Heart right ventricle (tissue), 16 donors: ENCODE measurements around the gene CBX1. TPM values are rescaled to one million over a fixed set of nuclear protein-coding genes. Genes with fewer than 3 reads are reported as not detected.

Experiments
- ATAC-seq, 8 donors: fragments of 200-7000 bp; cut with Tn5 transposase; one replicate each; pipeline ENCODE4 v1.9.1; 2020; ENCODE audit warnings: mild to moderate bottlenecking in 8 of 8, moderate library complexity in 8 of 8, moderate number of reproducible peaks in 1 of 8
- DNase-seq, 2 donors: peaks; one replicate each; pipeline ENCODE4 v3.0.0-alpha.2; 2020
- H3K27ac ChIP-seq, 10 donors: fragments of 200-600 bp; sonication (generic) in 2 of 10; one replicate each; pipeline versions ENCODE4 v1.5.0 to v1.8.0; 2020 to 2022; ENCODE audit warnings: mild to moderate bottlenecking in 3 of 10
- H3K27me3 ChIP-seq, 7 donors: fragments of 200-600 bp; one replicate each; pipeline ENCODE4 v1.8.0; 2021 to 2022; ENCODE audit warnings: mild to moderate bottlenecking in 2 of 7
- H3K36me3 ChIP-seq, 9 donors: fragments of 200-600 bp; sonication (generic) in 1 of 9; one replicate each; pipeline versions ENCODE4 v1.5.0 to v1.8.0; 2020 to 2022; ENCODE audit warnings: mild to moderate bottlenecking in 2 of 9
- H3K4me1 ChIP-seq, 9 donors: fragments of 200-600 bp; sonication (generic) in 1 of 9; one replicate each; pipeline versions ENCODE4 v1.5.0 to v1.8.0; 2020 to 2022; ENCODE audit warnings: mild to moderate bottlenecking in 4 of 9
- H3K4me3 ChIP-seq, 10 donors: fragments of 200-600 bp; sonication (generic) in 2 of 10; one replicate each; pipeline versions ENCODE4 v1.5.0 to v1.8.0; 2020 to 2022; ENCODE audit warnings: mild to moderate bottlenecking in 7 of 10, moderate library complexity in 2 of 10
- H3K9me3 ChIP-seq, 11 donors: fragments of 200-600 bp in 10 of 11; sonication (generic) in 2 of 11; one replicate each; pipeline versions ENCODE4 v1.5.0 to v1.8.0; 2013 to 2022; ENCODE audit warnings: mild to moderate bottlenecking in 2 of 11, control low read depth in 1 of 11, moderate library complexity in 1 of 11
- WGBS, 2 donors: extraction: QIAGEN DNeasy Blood & Tissue Kit; methylation state at CpG; one replicate each; pipeline ENCODE4 v1.1.7; 2013; ENCODE audit warnings: inconsistent platforms in 1 of 2; 5-methylcytosine and 5-hydroxymethylcytosine counted together
- intact Hi-C, 10 donors: fragments of 100-400 bp; cut with DNase I; formaldehyde crosslinking; loops; one replicate each; pipeline versions ENCODE4 v1.11.1 to v1.14.2; 2022
- polyA plus RNA-seq, 2 donors: library from polyadenylated mRNA; stranded (reverse); fragments of 200-250 nt; gene quantifications; one replicate each; pipeline ENCODE4 v1.2.3, GENCODE V29; 2013
- total RNA-seq, 10 donors: library from RNA; stranded (reverse); fragmentation: NEBNext Ultra II Directional in 3 of 10; extraction: Animal tissue kit (Norgen Biotek cat#: 25700) in 3 of 10; gene quantifications; one replicate each; pipeline versions ENCODE4 v1.2.1 to v1.2.4, GENCODE V29; 2021 to 2023
- TF ChIP-seq, protein P1 (sequence below), 9 donors: fragments of 200-600 bp; sonication (generic) in 2 of 9; IDR thresholded peaks; one replicate each; pipeline versions ENCODE4 v1.5.0 to v1.8.0; 2021 to 2022; ENCODE audit warnings: antibody characterized with exemption in 9 of 9, mild to moderate bottlenecking in 5 of 9, moderate library complexity in 1 of 9
- donor health status: Arrhythmogenic right ventricular cardiomyopathy.
- donor health status: ischemic (EF 13 %, LVEDD 7.1; RV severe dilation, severe dysfunction).
- donor health status: healthy with polysubstance abuse.
- donor health status: DM: no; HTN: yes; CAD: no.
- donor health status: DM: no; HTN: no; CAD: no.
- donor health status: ischemic (EF 25% LVEDD 6.9; RV normal size, moderate dysfunction).
- donor health status: ischemic (EF 25% LVEDD 5.7; RV mildly dilated, moderate dysfunction).
- donor health status: healthy.
- donor health status: DM: yes; HTN: yes; CAD: no.
- donor health status: Ischemic cardiomyopathy.
- donor health status: ischemic (EF 35%, LVEDD 5.7; RV mildly dilated, moderate dysfunction).
- donor health status: nonischemic (EF 11% LVEDD 7.7; RV severe dilation, severe dysfunction).
- donor health status: DM: yes; HTN: yes; CAD: no.
- donor health status: PGD.
- donor health status: ischemic (EF 29% LVEDD 5.4; RV normal size, mild dysfunction).
- donor health status: nonischemic (EF 23%, LVEDD 6.1; RV moderate dilation, normal function).

The CBX1 gene
- total and polyA plus RNA-seq, 12 donors, result 19.8 to 40.8 (median 35.9) TPM

DNA sequence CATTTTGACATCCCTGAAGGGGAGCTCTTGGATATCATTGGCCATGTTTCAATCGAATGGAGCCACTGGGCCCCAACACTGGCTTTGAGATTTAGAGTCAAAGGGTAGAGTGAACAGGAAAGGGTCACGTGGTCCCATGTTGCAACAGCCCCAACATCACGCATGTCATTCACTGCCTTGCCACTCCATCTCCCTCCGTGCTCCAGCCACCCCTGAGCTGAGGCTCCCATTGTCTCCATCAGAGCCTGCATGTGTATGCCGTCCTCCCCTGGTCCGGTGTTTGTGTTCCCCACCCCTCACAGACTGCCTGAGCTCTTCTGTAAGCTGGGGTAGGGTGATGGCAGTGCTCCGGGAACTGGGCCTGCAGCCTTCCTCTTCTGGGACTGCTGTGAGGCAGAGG lies 41.0 kb downstream of the CBX1 start:
- no peak overlapping the region for H3K4me3 ChIP-seq
- TF ChIP-seq, protein P1, sequence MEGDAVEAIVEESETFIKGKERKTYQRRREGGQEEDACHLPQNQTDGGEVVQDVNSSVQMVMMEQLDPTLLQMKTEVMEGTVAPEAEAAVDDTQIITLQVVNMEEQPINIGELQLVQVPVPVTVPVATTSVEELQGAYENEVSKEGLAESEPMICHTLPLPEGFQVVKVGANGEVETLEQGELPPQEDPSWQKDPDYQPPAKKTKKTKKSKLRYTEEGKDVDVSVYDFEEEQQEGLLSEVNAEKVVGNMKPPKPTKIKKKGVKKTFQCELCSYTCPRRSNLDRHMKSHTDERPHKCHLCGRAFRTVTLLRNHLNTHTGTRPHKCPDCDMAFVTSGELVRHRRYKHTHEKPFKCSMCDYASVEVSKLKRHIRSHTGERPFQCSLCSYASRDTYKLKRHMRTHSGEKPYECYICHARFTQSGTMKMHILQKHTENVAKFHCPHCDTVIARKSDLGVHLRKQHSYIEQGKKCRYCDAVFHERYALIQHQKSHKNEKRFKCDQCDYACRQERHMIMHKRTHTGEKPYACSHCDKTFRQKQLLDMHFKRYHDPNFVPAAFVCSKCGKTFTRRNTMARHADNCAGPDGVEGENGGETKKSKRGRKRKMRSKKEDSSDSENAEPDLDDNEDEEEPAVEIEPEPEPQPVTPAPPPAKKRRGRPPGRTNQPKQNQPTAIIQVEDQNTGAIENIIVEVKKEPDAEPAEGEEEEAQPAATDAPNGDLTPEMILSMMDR (IDR thresholded peaks at IDR 0.05), result no peak
- ATAC-seq (no peak), DNase-seq (no peak)
- no peaks in the 10 kb centered on the region for H3K27me3 ChIP-seq
- no peaks in the 10 kb centered on the region for H3K9me3 ChIP-seq
- H3K36me3 ChIP-seq, result peaks cover 7 to 100% (median 62%) of the 10 kb centered on the region in 9 donors
- intact Hi-C loops, result no loop called here
- peak overlapping the region in 2 of 10 donors; percentile 5 to 9 for H3K27ac ChIP-seq
- peaks cover 17 to 71% (median 46%) of the 10 kb centered on the region in 9 donors for H3K4me1 ChIP-seq
- WGBS, 2 donors, result 57 to 58% methylated on average over 7 of the region's 7 CpGs

DNA sequence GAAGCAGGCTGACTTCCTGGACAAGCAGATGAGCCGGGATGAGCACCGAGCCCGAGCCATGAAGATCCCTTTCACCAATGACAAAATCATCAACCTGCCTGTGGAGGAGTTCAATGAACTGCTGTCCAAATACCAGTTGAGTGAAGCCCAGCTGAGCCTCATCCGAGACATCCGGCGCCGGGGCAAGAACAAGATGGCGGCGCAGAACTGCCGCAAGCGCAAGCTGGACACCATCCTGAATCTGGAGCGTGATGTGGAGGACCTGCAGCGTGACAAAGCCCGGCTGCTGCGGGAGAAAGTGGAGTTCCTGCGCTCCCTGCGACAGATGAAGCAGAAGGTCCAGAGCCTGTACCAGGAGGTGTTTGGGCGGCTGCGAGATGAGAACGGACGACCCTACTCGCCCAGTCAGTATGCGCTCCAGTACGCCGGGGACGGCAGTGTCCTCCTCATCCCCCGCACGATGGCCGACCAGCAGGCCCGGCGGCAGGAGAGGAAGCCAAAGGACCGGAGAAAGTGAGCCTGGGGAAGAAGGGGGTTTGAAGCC lies 42.1 kb downstream of the CBX1 start:
- no peaks in the 10 kb centered on the region for H3K27me3 ChIP-seq
- peaks cover 23 to 71% (median 51%) of the 10 kb centered on the region in 9 donors for H3K4me1 ChIP-seq
- no peak for ATAC-seq
- intact Hi-C loops, result no loop called here
- H3K9me3 ChIP-seq, result no peaks in the 10 kb centered on the region
- H3K4me3 ChIP-seq, result no peak overlapping the region
- H3K27ac ChIP-seq, result peak overlapping the region in 3 of 10 donors; percentile 19 to 42 (median 36)
- 91 to 93% methylated on average over 32 of the region's 32 CpGs for WGBS, 2 donors
- TF ChIP-seq, protein P1 (IDR thresholded peaks at IDR 0.05), result no peak
- peaks cover 7 to 99% (median 58%) of the 10 kb centered on the region in 9 donors for H3K36me3 ChIP-seq
- no peak for DNase-seq

DNA sequence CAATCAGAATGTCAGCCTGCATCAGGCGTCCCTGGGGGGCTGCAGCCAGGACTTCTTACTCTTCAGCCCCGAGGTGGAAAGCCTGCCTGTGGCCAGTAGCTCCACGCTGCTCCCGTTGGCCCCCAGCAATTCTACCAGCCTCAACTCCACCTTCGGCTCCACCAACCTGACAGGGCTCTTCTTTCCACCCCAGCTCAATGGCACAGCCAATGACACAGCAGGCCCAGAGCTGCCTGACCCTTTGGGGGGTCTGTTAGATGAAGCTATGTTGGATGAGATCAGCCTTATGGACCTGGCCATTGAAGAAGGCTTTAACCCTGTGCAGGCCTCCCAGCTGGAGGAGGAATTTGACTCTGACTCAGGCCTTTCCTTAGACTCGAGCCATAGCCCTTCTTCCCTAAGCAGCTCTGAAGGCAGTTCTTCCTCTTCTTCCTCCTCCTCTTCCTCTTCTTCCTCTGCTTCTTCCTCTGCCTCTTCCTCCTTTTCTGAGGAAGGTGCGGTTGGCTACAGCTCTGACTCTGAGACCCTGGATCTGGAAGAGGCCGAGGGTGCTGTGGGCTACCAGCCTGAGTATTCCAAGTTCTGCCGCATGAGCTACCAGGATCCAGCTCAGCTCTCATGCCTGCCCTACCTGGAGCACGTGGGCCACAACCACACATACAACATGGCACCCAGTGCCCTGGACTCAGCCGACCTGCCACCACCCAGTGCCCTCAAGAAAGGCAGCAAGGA lies 42.7 kb downstream of the CBX1 start:
- intact Hi-C loops, result no loop called here
- peaks cover 7 to 99% (median 58%) of the 10 kb centered on the region in 9 donors for H3K36me3 ChIP-seq
- no peaks in the 10 kb centered on the region for H3K27me3 ChIP-seq
- TF ChIP-seq, protein P1 (IDR thresholded peaks at IDR 0.05), result no peak
- no peak overlapping the region for H3K4me3 ChIP-seq
- WGBS, 2 donors, result 79 to 82% methylated on average over 11 of the region's 11 CpGs
- DNase-seq (no peak), ATAC-seq (no peak)
- H3K27ac ChIP-seq, result peak overlapping the region in 4 of 10 donors; percentile 10 to 56 (median 44)
- H3K4me1 ChIP-seq, result peaks cover 28 to 73% (median 54%) of the 10 kb centered on the region in 9 donors
- H3K9me3 ChIP-seq, result no peaks in the 10 kb centered on the region

DNA sequence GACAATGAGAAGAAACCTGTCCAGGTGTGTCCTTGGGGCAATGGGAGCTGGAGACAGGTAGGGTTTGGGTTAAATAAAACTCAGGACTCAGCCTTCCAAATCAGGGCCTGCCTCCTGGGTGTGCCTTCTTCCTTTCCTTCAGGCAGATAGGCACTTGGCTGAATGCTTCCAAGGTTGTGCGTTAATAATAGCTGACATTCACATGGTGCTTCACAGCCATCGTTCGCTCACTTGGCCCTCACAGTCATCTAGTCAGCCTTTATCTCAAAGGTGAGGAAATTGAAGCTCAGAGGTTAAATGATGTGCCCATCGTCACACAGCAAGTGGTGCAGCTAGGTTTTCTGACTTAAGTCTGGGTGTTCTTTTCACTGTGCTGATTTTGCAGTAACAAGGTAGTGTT lies 43.7 kb downstream of the CBX1 start:
- H3K27me3 ChIP-seq, result no peaks in the 10 kb centered on the region
- no peaks in the 10 kb centered on the region for H3K9me3 ChIP-seq
- H3K27ac ChIP-seq, result peak overlapping the region in 5 of 10 donors; percentile 10 to 56 (median 47)
- ATAC-seq (no peak), DNase-seq (no peak)
- H3K36me3 ChIP-seq, result peaks cover 7 to 99% (median 58%) of the 10 kb centered on the region in 9 donors
- peaks cover 32 to 83% (median 60%) of the 10 kb centered on the region in 9 donors for H3K4me1 ChIP-seq
- H3K4me3 ChIP-seq, result no peak overlapping the region
- TF ChIP-seq, protein P1 (IDR thresholded peaks at IDR 0.05), result no peak
- intact Hi-C loops, result no loop called here
- WGBS, 2 donors, result 38 to 39% methylated on average over 4 of the region's 4 CpGs
